RPMI8226 (cell line): Measurements from ENCODE around the gene ANKRD12.

ENCODE experiments used
- DNase-seq: peaks from one replicate; pipeline ENCODE4 v3.0.0-alpha.2; 2015

Gene ANKRD12

GRCh38 chr18:9106800-9107584 is 29.6 kb upstream of the ANKRD12 start:
- no peak for DNase-seq

- DNase-seq = peak; percentile 68
These were observed 27.7 kb upstream of the ANKRD12 start for GRCh38 chr18:9108911-9109310.

GRCh38 chr18:9109523-9109922 is 27.1 kb upstream of the ANKRD12 start:
- no peak for DNase-seq

- no peak for DNase-seq
These were observed 23.0 kb upstream of the ANKRD12 start for GRCh38 chr18:9113468-9114149.

GRCh38 chr18:9115984-9116383 is 20.6 kb upstream of the ANKRD12 start:
- no peak for DNase-seq

GRCh38 chr18:9117980-9118841 is 18.4 kb upstream of the ANKRD12 start:
- no peak for DNase-seq

GRCh38 chr18:9120796-9121195 is 15.8 kb upstream of the ANKRD12 start:
- DNase-seq = no peak

GRCh38 chr18:9123520-9123919 is 13.1 kb upstream of the ANKRD12 start:
- DNase-seq = no peak

- no peak for DNase-seq
These were observed 11.8 kb upstream of the ANKRD12 start for GRCh38 chr18:9124824-9125223.

- no peak for DNase-seq
These were observed 10.2 kb upstream of the ANKRD12 start for GRCh38 chr18:9126337-9126736.

- DNase-seq = no peak
These were observed 6.4 kb upstream of the ANKRD12 start for GRCh38 chr18:9130195-9130594.

GRCh38 chr18:9130806-9131205 is 5.8 kb upstream of the ANKRD12 start:
- DNase-seq = no peak

GRCh38 chr18:9132628-9133027 is 4.0 kb upstream of the ANKRD12 start:
- no peak for DNase-seq

GRCh38 chr18:9133225-9133624 is 3.4 kb upstream of the ANKRD12 start:
- no peak for DNase-seq

- DNase-seq = peak; percentile 40
These were observed 1.3 kb upstream of the ANKRD12 start for GRCh38 chr18:9135081-9135911.

- DNase-seq = peak; percentile 95
These were observed 668 bp upstream of the ANKRD12 start for GRCh38 chr18:9135912-9136314.

GRCh38 chr18:9137168-9138066 is 836 bp downstream of the ANKRD12 start:
- peak; percentile 85 for DNase-seq

- peak; percentile 24 for DNase-seq
These were observed 2.9 kb downstream of the ANKRD12 start for GRCh38 chr18:9139400-9140039.

GRCh38 chr18:9140381-9140780 is 3.8 kb downstream of the ANKRD12 start:
- no peak for DNase-seq

GRCh38 chr18:9140984-9141383 is 4.4 kb downstream of the ANKRD12 start:
- no peak for DNase-seq

- DNase-seq = peak; percentile 18
These were observed 9.6 kb downstream of the ANKRD12 start for GRCh38 chr18:9146224-9146623.
